HepG2 (cell line): Measurements from ENCODE around the gene ACBD6. TPM values are rescaled to one million over a fixed set of nuclear protein-coding genes. Genes with fewer than 3 reads are reported as not detected.

ENCODE experiments used
- ATF7-NPFF ChIP-seq: sonication (generic); formaldehyde crosslinking; IDR thresholded peaks from 2 replicates; pipeline ENCODE4 v1.8.1; 2023; ENCODE audit warnings: mild to moderate bottlenecking, low read depth, missing genetic modification reagents, moderate library complexity
- CEBPG ChIP-seq: IDR thresholded peaks from 2 replicates; pipeline ENCODE4 v1.6.1; 2016
- CTCF ChIP-seq: sonication (generic); formaldehyde crosslinking; IDR thresholded peaks from 2 replicates; pipeline ENCODE4 v1.5.0; 2020; ENCODE audit warnings: mild to moderate bottlenecking, missing genetic modification reagents, moderate library complexity
- FOXK1 ChIP-seq: sonication (generic); formaldehyde crosslinking; IDR thresholded peaks from 2 replicates; pipeline ENCODE4 v1.4.0; 2020; ENCODE audit warnings: low read depth, missing genetic modification reagents, borderline replicate concordance
- GFI1 ChIP-seq: sonication (generic); formaldehyde crosslinking; IDR thresholded peaks from 2 replicates; pipeline ENCODE4 v1.5.0; 2020; ENCODE audit warnings: missing genetic modification reagents, mild to moderate bottlenecking, borderline replicate concordance
- HMGA1 ChIP-seq: sonication (generic); formaldehyde crosslinking; conservative IDR thresholded peaks from 2 replicates; pipeline ENCODE4 v1.4.0; 2020; ENCODE audit warnings: missing genetic modification reagents
- MTF2 ChIP-seq: sonication (generic); formaldehyde crosslinking; IDR thresholded peaks from 2 replicates; pipeline ENCODE4 v1.5.0; 2020; ENCODE audit warnings: missing genetic modification reagents, borderline replicate concordance
- NONO ChIP-seq, 2 experiments: fragments of 450-650 bp in 1 of 2; sonication (generic) in 1 of 2; formaldehyde crosslinking in 1 of 2; IDR thresholded peaks in 1 of 2; conservative IDR thresholded peaks in 1 of 2; 2 replicates each; pipeline versions ENCODE4 v1.6.1 to v1.8.0; 2017 to 2022; ENCODE audit warnings: mild to moderate bottlenecking in 1 of 2, missing genetic modification reagents in 1 of 2, moderate library complexity in 1 of 2
- NR2F6 ChIP-seq, 2 experiments: IDR thresholded peaks; 2 replicates each; pipeline ENCODE4 v1.6.1; 2016; ENCODE audit warnings: antibody characterized with exemption in 1 of 2, mild to moderate bottlenecking in 1 of 2
- PAX8 ChIP-seq: sonication (generic); formaldehyde crosslinking; IDR thresholded peaks from 2 replicates; pipeline ENCODE4 v1.8.0; 2022; ENCODE audit warnings: mild to moderate bottlenecking, missing genetic modification reagents, borderline replicate concordance
- SAP130 ChIP-seq: IDR thresholded peaks from 2 replicates; pipeline ENCODE4 v1.6.1; 2016; ENCODE audit warnings: low read depth
- TEAD3 ChIP-seq: optimal IDR thresholded peaks from 2 replicates; pipeline ENCODE3; 2016; ENCODE audit warnings: borderline replicate concordance
- ZBTB8A ChIP-seq: sonication (generic); formaldehyde crosslinking; IDR thresholded peaks from 2 replicates; pipeline ENCODE4 v1.4.0; 2020; ENCODE audit warnings: mild to moderate bottlenecking, low read depth, missing genetic modification reagents, borderline replicate concordance
- ZNF143 ChIP-seq: sonication (generic); formaldehyde crosslinking; IDR thresholded peaks from 2 replicates; pipeline ENCODE4 v1.4.0; 2020; ENCODE audit warnings: missing genetic modification reagents
- ZNF574 ChIP-seq: sonication (generic); formaldehyde crosslinking; IDR thresholded peaks from 2 replicates; pipeline ENCODE4 v1.4.0; 2020; ENCODE audit warnings: missing genetic modification reagents
- ZNF609 ChIP-seq: sonication (generic); formaldehyde crosslinking; IDR thresholded peaks from 2 replicates; pipeline ENCODE4 v1.4.0; 2020; ENCODE audit warnings: mild to moderate bottlenecking, missing genetic modification reagents, borderline replicate concordance
- ZNF614 ChIP-seq: IDR thresholded peaks from 2 replicates; pipeline ENCODE4 v1.6.1; 2018; ENCODE audit warnings: missing biosample characterization, missing genetic modification reagents, inconsistent platforms, borderline replicate concordance
- ZNF768 ChIP-seq: sonication (generic); formaldehyde crosslinking; IDR thresholded peaks from 2 replicates; pipeline ENCODE4 v1.4.0; 2020; ENCODE audit warnings: missing genetic modification reagents
- polyA plus RNA-seq, 8 experiments: library from polyadenylated mRNA; depleted of rRNA in 3 of 8; stranded (reverse) in 7 of 8; unstranded in 1 of 8; fragments of >200 nt; fragmentation: Illumina TruSeq in 4 of 8; extraction: Trizol in 4 of 8; gene quantifications; 2 replicates each; pipeline versions ENCODE4 v1.2.1 to v1.2.3, GENCODE V29; 2011 to 2016; ENCODE audit warnings: low read depth in 4 of 8, missing spikeins in 1 of 8, mixed read lengths in 1 of 8; ENCODE audit not compliant: insufficient read depth in 1 of 8
- total RNA-seq, 5 experiments: library from RNA; depleted of rRNA; stranded (reverse); fragments of >200 nt; fragmentation: Illumina TruSeq; extraction: Trizol; gene quantifications; 2 replicates each; pipeline ENCODE4 v1.2.3, GENCODE V29; 2016; ENCODE audit warnings: low read depth in 1 of 5

The ACBD6 gene
- total and polyA plus RNA-seq, 2 of the 13 experiments (the other 11 are each of a cell fraction or from before 2014, with no cell fraction given) = 33.5 to 47.2 TPM

- 0 out of 2 replicates have a peak, but pooled peaks have one; percentile 20 for TF ChIP-seq NR2F6 (IDR thresholded peaks at IDR 0.05)
- TF ChIP-seq NR2F6 (CRISPR knock-in tag; IDR thresholded peaks at IDR 0.05) = peak; percentile 56
- peak; percentile 78; the same call in 1 of the 2 replicates for TF ChIP-seq ZNF768 (CRISPR knock-in tag)
- no peak for TF ChIP-seq ZNF609 (CRISPR knock-in tag)
- no peak for TF ChIP-seq ATF7-NPFF (CRISPR knock-in tag)
- TF ChIP-seq NONO (IDR thresholded peaks at IDR 0.05) = no peak
- 0 out of 2 replicates have a peak, but pooled peaks have one; percentile 26 for TF ChIP-seq NONO (CRISPR knock-in tag; conservative IDR thresholded peaks at IDR 0.05)
- 0 out of 2 replicates have a peak, but pooled peaks have one; percentile 29 for TF ChIP-seq ZNF614 (CRISPR knock-in tag)
- TF ChIP-seq MTF2 (CRISPR knock-in tag) = 0 out of 2 replicates have a peak, but pooled peaks have one; percentile 53
- peak; percentile 15; the same call in 1 of the 2 replicates for TF ChIP-seq SAP130 (CRISPR knock-in tag)
- 0 out of 2 replicates have a peak, but pooled peaks have one; percentile 27 for TF ChIP-seq ZNF143 (CRISPR knock-in tag)
- TF ChIP-seq TEAD3 (CRISPR knock-in tag) = peak; percentile 52
- TF ChIP-seq CTCF = peak; percentile 83
- TF ChIP-seq ZBTB8A (CRISPR knock-in tag) = no peak
- no peak for TF ChIP-seq PAX8
- TF ChIP-seq GFI1 (CRISPR knock-in tag) = 0 out of 2 replicates have a peak, but pooled peaks have one; percentile 22
- TF ChIP-seq ZNF574 (CRISPR knock-in tag) = peak; percentile 76
- TF ChIP-seq CEBPG (CRISPR knock-in tag) = peak; percentile 44; the same call in 1 of the 2 replicates
- 0 out of 2 replicates have a peak, but pooled peaks have one; percentile 17 for TF ChIP-seq FOXK1 (CRISPR knock-in tag)
- TF ChIP-seq HMGA1 = no peak
These were observed 249.5 kb downstream of the ACBD6 start (continued) for GRCh38 chr1:180252638-180253536.
